SJSA1 (cell line): ENCODE measurements around the gene FAAP20. TPM values are rescaled to one million over a fixed set of nuclear protein-coding genes. Genes with fewer than 3 reads are reported as not detected.

Experiments used
- DNase-seq, 2 experiments: peaks; one replicate each; pipeline ENCODE4 v3.0.0-alpha.2; 2015 to 2020; ENCODE audit warnings: low spot score in 2 of 2, low read depth in 1 of 2
- H3K27ac ChIP-seq: fragments of 250-450 bp; sonication (Bioruptor Pico); 2 replicates; pipeline ENCODE4 v1.5.1; 2020; ENCODE audit warnings: mild to moderate bottlenecking, moderate library complexity
- H3K27me3 ChIP-seq: fragments of 250-450 bp; sonication (Bioruptor Pico); replicated peaks from 2 replicates; pipeline ENCODE4 v1.5.1; 2020; ENCODE audit warnings: mild to moderate bottlenecking, moderate library complexity
- H3K36me3 ChIP-seq: fragments of 250-450 bp; sonication (Bioruptor Pico); 2 replicates; pipeline ENCODE4 v1.5.1; 2020; ENCODE audit warnings: mild to moderate bottlenecking
- H3K4me1 ChIP-seq: fragments of 250-450 bp; sonication (Bioruptor Pico); replicated peaks from 2 replicates; pipeline ENCODE4 v1.6.1; 2021; ENCODE audit warnings: mild to moderate bottlenecking
- H3K4me3 ChIP-seq: fragments of 250-450 bp; sonication (Bioruptor Pico); 2 replicates; pipeline ENCODE4 v1.5.1; 2020; ENCODE audit warnings: mild to moderate bottlenecking
- H3K9me3 ChIP-seq: fragments of 250-450 bp; sonication (Bioruptor Pico); replicated peaks from 2 replicates; pipeline ENCODE4 v1.5.1; 2020; ENCODE audit warnings: mild to moderate bottlenecking
- total RNA-seq: library from RNA; depleted of rRNA; stranded (reverse); fragments of >200 nt; shearing (Covaris generic); gene quantifications from 2 replicates; pipeline ENCODE4 v1.2.3, GENCODE V29; 2014

Gene FAAP20
- total RNA-seq, 1 experiment from 2014 or later = 39.2 TPM

- Histone ChIP-seq H3K27ac (no peak overlapping the region), H3K4me3 (no peak overlapping the region), H3K9me3 (no peaks in the 10 kb centered on the region; the same call in 1 of the 2 replicates), H3K27me3 (no peaks in the 10 kb centered on the region), H3K36me3 (peaks cover 54% of the 10 kb centered on the region), H3K4me1 (peaks cover 43% of the 10 kb centered on the region)
- DNase-seq = peak in 1 of 2 experiments; percentile 42
These were observed 39.6 kb upstream of the FAAP20 start for GRCh38 chr1:2233997-2234761.

DNA sequence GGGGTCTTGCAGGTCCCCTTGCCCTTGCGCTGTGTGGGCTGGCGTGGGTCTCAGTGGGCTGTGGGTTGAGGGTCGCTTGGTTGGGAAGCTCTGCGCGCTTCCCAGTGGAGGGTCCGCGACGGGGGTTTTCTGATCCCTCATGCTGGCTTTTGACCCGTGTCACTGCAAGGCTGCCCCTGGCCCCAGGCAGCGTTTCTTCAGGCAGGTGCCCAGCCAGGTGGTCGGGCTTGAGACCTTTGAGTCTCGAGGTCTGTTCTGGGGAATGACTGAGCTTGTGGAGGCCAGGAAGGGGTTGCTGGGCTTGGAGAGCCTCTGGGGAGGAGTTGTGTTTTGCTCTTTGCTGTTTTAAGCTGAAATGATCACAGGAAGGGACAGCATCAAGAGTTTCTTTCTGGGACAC, 38.9 kb upstream of the FAAP20 start:
- peaks cover 48% of the 10 kb centered on the region for H3K4me1 ChIP-seq
- H3K36me3 ChIP-seq = peaks cover 55% of the 10 kb centered on the region
- H3K27ac ChIP-seq = no peak overlapping the region
- H3K4me3 ChIP-seq = no peak overlapping the region
- H3K9me3 ChIP-seq = no peaks in the 10 kb centered on the region; the same call in 1 of the 2 replicates
- H3K27me3 ChIP-seq = no peaks in the 10 kb centered on the region
- DNase-seq = peak in 1 of 2 experiments; percentile 40

DNA sequence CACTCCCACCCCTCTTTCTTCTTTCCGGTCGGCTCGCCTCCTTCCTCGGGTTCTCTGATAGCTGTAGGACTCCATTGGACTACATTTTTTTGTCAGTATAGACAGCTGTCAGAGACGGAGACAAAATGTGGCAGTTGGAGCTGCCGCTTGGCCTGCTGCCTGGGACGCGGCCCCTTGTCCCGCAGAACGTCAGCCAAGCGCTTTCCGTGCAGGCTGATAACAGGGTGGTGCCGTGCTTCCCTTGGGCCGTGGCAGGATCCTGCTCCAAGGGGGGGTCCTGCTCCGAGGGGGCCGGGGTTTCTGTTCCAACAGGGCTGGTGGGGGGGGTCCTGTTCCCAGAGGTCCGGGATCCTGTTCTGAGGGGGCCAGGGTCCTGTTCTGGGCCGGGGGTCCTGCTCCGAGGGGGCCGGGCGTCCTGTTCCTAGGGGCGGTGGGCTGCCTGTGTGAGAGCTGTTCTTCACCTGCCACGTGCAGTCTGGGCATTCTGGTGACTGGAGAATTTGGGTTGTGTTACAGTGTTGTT, 38.4 kb upstream of the FAAP20 start:
- no peaks in the 10 kb centered on the region; the same call in 1 of the 2 replicates for H3K9me3 ChIP-seq
- peak in 1 of 2 experiments; percentile 43 for DNase-seq
- H3K4me1 ChIP-seq = peaks cover 48% of the 10 kb centered on the region
- peaks cover 50% of the 10 kb centered on the region for H3K36me3 ChIP-seq
- H3K27ac ChIP-seq = no peak overlapping the region
- no peaks in the 10 kb centered on the region for H3K27me3 ChIP-seq
- H3K4me3 ChIP-seq = no peak overlapping the region

DNA sequence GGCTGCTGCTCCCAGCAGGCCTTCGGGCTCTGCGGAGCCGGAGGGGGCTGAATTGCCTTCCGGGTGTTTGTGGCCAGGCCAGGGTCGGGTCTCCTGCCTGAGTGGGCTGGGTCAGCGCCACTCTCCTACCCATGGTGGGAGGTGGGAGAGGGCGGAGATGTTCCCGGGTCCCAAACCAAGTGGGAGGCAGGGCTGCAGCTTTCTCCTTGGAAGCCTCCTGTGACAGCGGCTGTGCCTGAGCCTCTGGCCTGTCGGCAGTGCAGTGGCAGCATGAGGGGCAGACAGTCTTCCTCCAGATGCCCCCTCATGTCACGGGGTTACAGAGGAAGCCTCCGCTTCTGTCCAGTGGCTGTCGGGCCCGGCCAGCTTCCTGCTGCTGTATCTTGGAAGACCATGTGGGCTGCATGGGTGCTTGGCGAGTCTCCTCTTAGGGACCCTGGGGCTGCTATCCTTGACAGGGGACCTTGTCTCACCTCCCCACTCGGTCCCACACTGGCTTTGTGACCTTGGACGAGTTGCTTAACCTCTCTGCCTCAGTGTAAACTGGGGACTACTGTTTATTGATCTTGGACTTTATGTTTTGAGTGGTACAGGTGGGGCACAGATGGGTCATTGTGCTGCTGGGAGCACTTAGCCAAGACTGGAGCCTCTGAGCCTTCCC, 37.8 kb upstream of the FAAP20 start:
- Histone ChIP-seq H3K27ac (no peak overlapping the region), H3K4me1 (peaks cover 49% of the 10 kb centered on the region), H3K4me3 (peak overlapping the region; percentile 79), H3K36me3 (peaks cover 44% of the 10 kb centered on the region), H3K27me3 (no peaks in the 10 kb centered on the region), H3K9me3 (peaks cover under 1% of the 10 kb centered on the region; the same call in 1 of the 2 replicates)
- DNase-seq = no peak

GRCh38 chr1:2231532-2232254, 37.1 kb upstream of the FAAP20 start:
- no peak overlapping the region for H3K27ac ChIP-seq
- H3K27me3 ChIP-seq = no peaks in the 10 kb centered on the region
- peaks cover 49% of the 10 kb centered on the region for H3K36me3 ChIP-seq
- peak; percentile 36 to 60 for DNase-seq
- peaks cover 3% of the 10 kb centered on the region; the same call in 1 of the 2 replicates for H3K9me3 ChIP-seq
- H3K4me1 ChIP-seq = peaks cover 56% of the 10 kb centered on the region
- H3K4me3 ChIP-seq = peak overlapping the region; percentile 79

DNA sequence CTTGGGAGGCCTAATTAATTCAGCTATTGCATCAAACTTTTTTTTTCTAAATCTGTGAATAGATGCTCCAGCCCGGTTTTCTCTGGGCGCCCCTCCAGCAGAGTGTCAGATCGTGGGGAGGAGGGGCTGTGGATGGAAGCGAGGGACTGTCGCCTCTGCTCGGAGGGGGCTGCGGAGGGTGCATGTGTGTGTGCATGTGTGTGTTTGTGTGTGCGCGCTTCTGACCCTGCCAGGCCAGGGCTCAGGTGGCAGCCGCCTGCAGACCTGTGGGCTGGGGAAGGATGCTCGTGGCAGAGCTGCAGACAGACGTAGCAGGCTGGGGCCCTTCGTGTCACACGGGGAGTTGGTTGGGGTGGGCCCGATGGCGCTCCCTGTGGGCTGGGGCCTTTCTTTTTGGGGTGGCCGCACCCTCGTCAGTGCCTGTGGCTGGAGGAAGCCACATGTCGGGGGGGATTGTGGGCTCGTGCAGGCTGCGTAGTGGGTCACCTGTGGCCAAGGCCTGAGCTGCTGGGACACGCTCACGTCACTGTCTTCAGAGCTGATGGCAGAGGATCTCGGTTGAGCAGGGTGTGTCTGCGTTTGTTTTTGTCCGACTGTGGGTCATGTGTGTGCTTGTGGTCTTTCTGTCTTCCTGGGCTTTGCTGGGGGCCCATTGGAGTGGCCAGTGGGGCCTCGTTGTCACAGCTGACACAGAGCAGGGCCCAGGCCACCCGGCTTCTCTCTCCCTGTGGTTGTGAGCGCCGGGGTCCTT, 36.4 kb upstream of the FAAP20 start:
- H3K4me1 ChIP-seq = peaks cover 61% of the 10 kb centered on the region
- peak overlapping the region; percentile 79 for H3K4me3 ChIP-seq
- DNase-seq = peak in 1 of 2 experiments; percentile 30
- H3K27ac ChIP-seq = no peak overlapping the region
- H3K27me3 ChIP-seq = no peaks in the 10 kb centered on the region
- H3K9me3 ChIP-seq = peaks cover 3% of the 10 kb centered on the region; the same call in 1 of the 2 replicates
- H3K36me3 ChIP-seq = peaks cover 50% of the 10 kb centered on the region

DNA sequence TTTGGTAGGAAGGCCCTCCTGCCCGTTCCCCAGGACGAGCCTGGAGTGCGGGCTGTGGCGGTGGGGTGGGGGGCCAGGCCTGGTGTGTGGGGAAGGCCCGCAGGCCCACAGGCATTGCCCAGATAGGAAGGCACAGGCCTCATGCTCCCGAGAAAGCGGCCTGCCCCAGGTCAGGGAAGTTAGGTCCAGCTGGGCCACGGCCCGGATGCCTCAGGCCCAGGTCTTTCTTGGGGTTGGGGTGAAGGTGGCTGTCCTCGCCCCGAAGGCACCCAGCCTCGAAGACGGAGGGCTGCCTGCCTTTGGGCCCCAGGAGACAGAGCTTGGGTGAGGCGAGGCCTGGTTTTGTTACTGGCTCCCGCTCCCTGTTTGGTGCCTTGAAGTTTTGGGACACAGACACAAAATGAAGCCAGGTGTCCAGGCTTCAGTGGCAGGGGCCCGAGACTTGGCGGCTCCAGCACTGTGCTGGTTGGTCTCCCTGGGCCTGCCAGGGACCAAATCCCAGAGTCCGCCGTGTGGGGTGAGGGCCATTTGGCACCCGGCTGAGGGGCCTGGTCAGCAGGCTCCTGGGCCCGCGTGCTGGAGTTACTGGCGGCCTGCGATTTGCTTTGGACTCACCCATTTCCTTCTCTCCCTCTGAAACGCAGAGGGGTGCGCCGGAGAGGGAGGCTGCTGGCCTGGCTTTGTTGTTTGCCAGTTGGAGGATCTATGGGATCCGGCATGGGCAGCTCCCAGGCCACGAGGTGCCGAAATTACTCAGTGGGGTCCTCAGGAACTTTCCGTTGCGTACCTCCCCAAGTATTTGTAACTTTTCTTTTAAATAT, 35.5 kb upstream of the FAAP20 start:
- Histone ChIP-seq H3K36me3 (peaks cover 50% of the 10 kb centered on the region), H3K27me3 (no peaks in the 10 kb centered on the region), H3K4me3 (peak overlapping the region; percentile 79), H3K9me3 (peaks cover 3% of the 10 kb centered on the region; the same call in 1 of the 2 replicates), H3K4me1 (peaks cover 61% of the 10 kb centered on the region), H3K27ac (0 out of 2 replicates have a peak overlapping the region, but pooled peaks have one; percentile 3)
- peak; percentile 49 to 57 for DNase-seq

DNA sequence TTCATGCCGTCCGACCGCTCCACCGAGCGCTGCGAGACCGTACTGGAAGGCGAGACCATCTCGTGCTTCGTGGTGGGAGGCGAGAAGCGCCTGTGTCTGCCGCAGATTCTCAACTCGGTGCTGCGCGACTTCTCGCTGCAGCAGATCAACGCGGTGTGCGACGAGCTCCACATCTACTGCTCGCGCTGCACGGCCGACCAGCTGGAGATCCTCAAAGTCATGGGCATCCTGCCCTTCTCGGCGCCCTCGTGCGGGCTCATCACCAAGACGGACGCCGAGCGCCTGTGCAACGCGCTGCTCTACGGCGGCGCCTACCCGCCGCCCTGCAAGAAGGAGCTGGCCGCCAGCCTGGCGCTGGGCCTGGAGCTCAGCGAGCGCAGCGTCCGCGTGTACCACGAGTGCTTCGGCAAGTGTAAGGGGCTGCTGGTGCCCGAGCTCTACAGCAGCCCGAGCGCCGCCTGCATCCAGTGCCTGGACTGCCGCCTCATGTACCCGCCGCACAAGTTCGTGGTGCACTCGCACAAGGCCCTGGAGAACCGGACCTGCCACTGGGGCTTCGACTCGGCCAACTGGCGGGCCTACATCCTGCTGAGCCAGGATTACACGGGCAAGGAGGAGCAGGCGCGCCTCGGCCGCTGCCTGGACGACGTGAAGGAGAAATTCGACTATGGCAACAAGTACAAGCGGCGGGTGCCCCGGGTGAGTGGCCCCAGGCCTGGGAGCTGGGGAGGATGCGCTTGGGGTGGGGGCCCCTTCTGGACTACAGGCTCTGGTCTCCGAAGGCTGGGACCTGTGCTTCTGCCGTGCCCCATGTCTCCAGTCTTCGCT, 34.7 kb upstream of the FAAP20 start:
- Histone ChIP-seq H3K27ac (0 out of 2 replicates have a peak overlapping the region, but pooled peaks have one; percentile 3), H3K36me3 (peaks cover 50% of the 10 kb centered on the region), H3K9me3 (peaks cover 3% of the 10 kb centered on the region; the same call in 1 of the 2 replicates), H3K27me3 (no peaks in the 10 kb centered on the region), H3K4me3 (peak overlapping the region; percentile 79), H3K4me1 (peaks cover 56% of the 10 kb centered on the region)
- peak; percentile 72 for DNase-seq

- Histone ChIP-seq H3K27ac (no peak overlapping the region), H3K4me3 (peak overlapping the region; percentile 79), H3K27me3 (no peaks in the 10 kb centered on the region), H3K4me1 (peaks cover 52% of the 10 kb centered on the region), H3K36me3 (peaks cover 50% of the 10 kb centered on the region), H3K9me3 (peaks cover 3% of the 10 kb centered on the region; the same call in 1 of the 2 replicates)
- no peak for DNase-seq
These were observed 34.1 kb upstream of the FAAP20 start for GRCh38 chr1:2228694-2229036.

- H3K36me3 ChIP-seq = peaks cover 50% of the 10 kb centered on the region
- peak within 1 kb of the TSS; percentile 100 for H3K27ac ChIP-seq
- no peak for DNase-seq
- peaks cover 52% of the 10 kb centered on the region for H3K4me1 ChIP-seq
- peaks cover 3% of the 10 kb centered on the region; the same call in 1 of the 2 replicates for H3K9me3 ChIP-seq
- H3K4me3 ChIP-seq = peak within 1 kb of the TSS; percentile 100
- no peaks in the 10 kb centered on the region for H3K27me3 ChIP-seq
These were observed 33.6 kb upstream of the FAAP20 start, which contains the start of gene SKI for GRCh38 chr1:2228157-2228594. SKI (plus strand) TSS chr1:2228319; CDS start chr1:2228767, 448 bp downstream.

DNA sequence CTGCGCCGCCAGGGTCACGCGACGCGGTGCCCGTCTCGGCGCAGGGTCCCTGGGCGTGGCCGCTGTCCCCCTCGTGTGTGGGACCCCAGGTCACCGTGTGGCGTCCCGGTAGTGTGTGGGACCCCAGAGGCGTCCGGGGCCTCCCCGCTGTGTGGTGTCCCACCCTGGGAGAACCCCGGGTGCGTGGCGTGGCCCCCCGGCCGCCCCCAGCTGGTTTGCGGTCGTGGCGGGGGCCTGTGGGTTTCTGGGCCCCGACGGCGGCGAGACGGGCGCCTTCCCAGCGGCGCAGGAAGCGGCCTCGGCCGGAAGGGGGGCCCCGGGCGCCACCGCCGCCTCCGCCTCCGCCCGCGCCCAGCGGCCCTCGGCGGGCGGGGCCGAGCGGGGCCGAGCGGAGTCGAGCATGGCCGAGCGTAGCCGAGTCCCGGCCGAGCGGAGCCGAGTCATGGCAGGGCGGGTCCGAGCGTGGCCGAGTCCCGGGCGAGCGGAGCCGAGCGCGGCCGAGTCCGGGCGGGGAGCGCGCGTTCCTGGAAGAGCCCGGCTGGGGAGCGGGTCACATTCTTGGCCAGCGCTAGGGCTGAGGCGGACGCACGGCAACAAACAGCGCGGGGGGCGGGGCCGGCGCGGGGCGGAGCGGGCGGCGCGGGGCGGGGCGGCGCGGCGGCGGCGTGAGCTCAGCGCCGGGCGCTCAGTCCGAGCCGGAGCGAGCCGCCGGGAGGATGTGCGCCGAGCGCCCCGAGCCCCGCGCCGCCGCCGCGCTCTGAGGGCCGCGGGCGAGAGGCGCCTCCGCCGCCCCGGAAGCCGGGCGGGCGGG, 33.0 kb upstream of the FAAP20 start:
- peak; percentile 95 to 97 for DNase-seq
- peaks cover 52% of the 10 kb centered on the region for H3K4me1 ChIP-seq
- peaks cover 46% of the 10 kb centered on the region for H3K36me3 ChIP-seq
- peak overlapping the region; percentile 100 for H3K27ac ChIP-seq
- peak overlapping the region; percentile 100 for H3K4me3 ChIP-seq
- peaks cover 3% of the 10 kb centered on the region; the same call in 1 of the 2 replicates for H3K9me3 ChIP-seq
- no peaks in the 10 kb centered on the region for H3K27me3 ChIP-seq
